Hematopoietic multipotent progenitor cell treated with erythropoietin and hydrocortisone succinate and interleukin-3 and kit ligand, for 4 days (in vitro differentiated cells): ENCODE measurements around the gene PLA2G2C.

ENCODE experiments used
- DNase-seq: peaks from one replicate; pipeline ENCODE4 v3.0.0-alpha.2; 2015

The PLA2G2C gene

DNA sequence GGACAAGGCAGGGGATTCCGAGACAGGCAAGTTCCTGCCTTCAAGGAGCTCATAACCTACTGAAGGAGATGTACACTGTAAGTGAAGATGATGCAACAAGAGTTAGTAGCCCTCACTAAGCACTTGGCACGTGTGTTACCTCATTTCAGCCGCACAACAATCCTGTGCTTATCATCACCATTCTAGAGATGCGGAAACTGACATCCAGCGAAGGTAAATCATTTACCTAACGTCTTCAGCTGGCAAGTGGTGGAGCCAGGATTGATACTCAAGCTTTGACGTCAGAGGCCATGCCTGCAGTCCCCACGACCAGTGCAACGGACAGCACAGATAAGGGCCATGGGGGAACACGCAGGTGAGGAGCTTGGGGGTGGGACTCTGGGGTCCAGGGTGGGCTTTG is 3.3 kb downstream of the PLA2G2C start:
- DNase-seq: no peak

DNA sequence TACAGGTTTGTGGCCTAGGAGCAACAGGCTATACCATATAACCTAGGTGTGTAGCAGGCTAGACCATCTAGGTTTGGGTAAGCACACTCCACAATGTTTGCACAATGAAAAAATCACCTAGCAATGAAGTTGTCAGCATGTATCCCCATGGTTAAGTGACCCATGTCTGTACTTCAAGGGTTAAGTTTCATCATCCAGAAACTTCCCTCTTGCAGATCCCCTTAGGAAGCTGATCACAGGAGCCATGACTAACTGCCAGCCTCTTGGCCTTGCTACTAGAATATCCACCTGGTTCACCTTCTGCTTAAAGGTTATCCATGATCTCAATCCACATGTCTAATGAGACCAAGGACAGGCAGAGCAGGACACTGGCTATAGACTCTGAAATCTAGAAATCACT is 3.9 kb downstream of the PLA2G2C start:
- DNase-seq: no peak

GRCh38 chr1:20180844-20181207 is 5.5 kb downstream of the PLA2G2C start:
- no peak for DNase-seq

- DNase-seq: no peak
Measured at GRCh38 chr1:20180129-20180843, 6.0 kb downstream of the PLA2G2C start.

DNA sequence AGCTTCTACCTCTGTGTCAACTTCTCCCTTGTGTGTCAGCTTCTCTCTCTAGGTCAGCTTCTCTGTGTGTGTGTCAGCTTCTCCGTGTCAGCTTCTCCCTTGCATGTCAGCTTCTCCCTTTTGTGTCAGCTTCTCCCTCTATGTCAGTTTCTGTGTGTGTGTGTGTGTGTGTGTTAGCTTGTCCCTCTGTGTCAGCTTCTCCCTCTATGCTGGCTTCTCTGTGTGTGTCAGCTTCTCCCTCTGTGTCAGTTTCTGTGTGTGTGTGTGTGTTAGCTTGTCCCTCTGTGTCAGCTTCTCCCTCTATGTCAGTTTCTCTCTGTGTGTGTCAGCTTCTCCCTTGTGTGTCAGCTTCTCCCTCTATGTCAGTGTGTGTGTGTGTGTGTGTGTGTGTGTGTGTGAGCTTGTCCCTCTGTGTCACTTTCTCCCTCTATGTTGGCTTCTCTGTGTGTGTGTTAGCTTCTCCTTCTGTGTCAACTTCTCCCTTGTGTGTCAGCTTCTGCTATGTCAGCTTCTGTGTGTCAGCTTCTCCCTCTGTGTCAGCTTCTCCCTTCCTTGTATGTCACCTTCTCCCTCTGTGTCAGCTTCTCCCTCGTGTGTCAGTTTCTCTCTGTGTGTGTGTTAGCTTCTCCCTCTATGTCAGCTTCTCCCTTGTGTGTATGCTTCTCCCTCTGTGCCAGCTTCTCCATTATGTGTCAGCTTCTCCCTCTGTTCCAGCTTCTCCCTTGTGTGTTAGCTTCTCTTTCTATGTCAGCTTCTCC is 6.8 kb downstream of the PLA2G2C start:
- no peak for DNase-seq

DNA sequence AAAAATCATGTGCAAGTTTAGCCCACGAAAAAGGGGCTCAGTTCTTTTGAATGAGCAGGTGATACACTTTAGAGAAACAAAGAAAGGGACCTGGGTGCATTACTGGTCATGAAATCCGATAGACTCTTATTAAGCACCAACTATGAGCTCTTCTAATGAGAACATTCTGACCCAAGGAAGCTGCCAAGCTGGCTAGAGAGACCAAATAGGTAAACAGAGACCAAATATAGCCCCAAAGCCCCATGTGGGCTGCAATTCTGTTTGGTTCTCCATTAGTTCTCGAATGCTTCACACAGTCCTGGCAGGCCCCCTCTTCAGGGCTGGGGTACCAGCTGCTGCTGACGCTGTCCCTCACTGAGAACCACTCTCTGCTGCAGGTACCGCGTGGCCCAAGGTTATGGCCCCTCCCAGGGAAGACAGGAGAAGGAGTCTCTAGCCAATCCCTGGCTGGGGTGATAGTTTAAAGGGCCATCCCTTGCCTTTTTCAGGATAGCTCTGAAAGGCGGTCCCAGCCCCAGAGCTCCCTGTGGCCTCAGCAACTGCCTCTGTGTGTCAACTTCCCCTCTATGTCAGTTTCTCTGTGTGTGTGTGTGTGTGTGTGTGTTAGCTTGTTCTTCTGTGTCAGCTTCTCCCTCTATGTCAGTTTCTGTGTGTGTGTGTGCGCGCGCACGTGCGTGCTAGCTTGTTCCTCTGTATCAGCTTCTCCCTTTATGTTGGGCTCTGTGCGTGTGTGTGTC is 7.5 kb downstream of the PLA2G2C start:
- DNase-seq: no peak

DNA sequence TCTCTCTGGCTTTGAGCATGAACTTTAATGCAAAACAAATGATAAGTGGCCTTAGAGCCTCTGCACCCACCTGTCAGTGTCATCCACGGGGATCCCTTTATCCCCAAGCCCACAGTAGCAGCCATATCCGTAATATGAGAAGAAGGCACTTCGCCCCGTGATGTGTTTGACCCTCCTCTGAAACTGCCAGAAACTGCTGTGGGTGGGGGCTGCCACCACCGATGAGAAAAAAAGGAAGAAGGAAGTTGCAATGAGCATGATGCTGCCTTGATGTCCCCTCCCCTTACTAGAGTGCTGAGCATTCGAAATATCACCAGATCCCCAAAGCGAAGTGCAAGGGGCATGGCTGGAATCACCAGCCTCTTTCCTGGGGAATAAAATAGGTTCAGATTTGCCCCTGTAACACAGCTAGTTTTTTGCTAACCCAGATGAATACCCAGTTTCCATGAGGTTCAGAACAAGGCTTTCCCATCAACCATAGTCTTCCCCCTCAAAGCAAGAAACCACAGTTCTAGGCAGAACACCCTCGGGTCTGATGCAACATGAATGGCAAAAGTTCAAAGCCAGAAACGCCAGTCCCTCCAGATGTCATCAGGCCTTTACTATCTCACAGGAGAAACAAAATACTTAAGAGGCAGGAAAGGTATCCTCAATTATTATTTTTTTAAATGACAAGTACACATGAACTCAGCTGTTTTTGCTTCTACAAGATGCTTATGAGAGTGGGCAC is 11.2 kb downstream of the PLA2G2C start:
- DNase-seq: no peak

- DNase-seq: no peak
Measured at GRCh38 chr1:20172033-20172590, 14.2 kb downstream of the PLA2G2C start.

- DNase-seq: no peak
Measured at GRCh38 chr1:20169932-20170331, 16.4 kb downstream of the PLA2G2C start.

GRCh38 chr1:20168564-20169491 is 17.5 kb downstream of the PLA2G2C start:
- no peak for DNase-seq

DNA sequence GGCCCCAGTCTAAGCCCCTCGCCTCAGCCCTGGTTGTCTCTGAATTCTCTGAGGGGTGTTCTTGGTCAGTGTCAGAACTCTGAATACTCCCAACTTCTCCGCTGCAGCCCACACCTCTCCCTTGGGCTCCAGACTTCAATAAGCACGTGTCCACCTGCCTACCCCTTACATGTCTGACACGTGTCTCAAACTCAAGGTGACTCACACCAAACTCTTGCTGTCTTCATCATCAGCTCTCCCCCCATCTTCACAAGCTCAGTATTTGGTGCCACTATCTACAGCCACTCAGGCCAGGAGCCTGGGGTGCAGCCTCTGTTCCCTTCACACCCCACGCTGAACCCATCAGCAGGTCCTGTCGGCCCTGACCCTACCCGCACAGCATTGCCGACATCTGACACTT is 19.2 kb downstream of the PLA2G2C start:
- DNase-seq: no peak

DNA sequence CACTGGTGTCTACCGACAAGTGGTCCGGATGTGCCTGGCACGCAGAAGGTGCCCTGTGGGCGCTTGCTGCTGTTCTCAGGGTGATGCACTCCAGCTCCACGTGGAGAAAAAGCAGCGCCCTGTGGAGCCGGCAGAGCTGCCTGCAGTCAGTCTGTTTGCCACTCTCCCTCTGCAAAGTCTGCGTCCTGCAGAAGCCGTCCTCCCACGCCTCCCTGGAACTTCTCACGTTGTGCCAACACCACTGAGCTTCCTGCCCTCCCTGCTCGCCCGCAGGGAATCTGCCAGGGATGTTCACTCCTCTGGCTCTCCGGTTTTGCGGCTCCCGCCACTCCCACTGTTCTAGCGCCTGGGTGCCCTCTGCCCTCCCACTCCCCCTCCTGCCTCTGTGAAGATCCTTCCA is 20.3 kb downstream of the PLA2G2C start:
- DNase-seq: no peak

GRCh38 chr1:20165522-20165951 is 20.8 kb downstream of the PLA2G2C start:
- peak; percentile 61 for DNase-seq

DNA sequence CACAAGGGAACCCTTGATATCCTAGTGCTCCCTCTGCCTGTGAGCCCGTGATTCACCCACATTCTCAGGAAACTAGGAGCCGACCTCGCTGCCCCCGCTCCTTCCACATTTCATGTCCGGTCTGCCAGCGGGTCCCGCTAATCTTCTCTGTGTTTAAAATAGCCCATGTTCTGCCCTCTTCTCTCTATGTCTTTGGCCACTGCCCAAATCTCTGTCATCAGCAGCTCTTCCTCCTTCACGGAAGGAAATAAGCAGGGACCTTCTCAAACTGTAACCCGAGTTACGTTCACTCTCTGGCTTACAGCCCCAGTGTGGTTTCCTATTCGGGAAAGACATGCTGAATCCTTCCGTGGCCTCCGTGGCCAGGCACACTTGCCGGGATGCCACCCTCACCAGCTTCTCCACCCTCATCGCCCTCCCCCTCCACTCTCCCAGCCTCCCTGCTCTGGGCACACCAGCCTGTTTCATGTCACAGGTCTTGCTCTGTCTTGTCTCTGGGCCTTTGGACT is 21.6 kb downstream of the PLA2G2C start:
- DNase-seq: no peak

GRCh38 chr1:20160034-20160433 is 26.3 kb downstream of the PLA2G2C start:
- DNase-seq: no peak

DNA sequence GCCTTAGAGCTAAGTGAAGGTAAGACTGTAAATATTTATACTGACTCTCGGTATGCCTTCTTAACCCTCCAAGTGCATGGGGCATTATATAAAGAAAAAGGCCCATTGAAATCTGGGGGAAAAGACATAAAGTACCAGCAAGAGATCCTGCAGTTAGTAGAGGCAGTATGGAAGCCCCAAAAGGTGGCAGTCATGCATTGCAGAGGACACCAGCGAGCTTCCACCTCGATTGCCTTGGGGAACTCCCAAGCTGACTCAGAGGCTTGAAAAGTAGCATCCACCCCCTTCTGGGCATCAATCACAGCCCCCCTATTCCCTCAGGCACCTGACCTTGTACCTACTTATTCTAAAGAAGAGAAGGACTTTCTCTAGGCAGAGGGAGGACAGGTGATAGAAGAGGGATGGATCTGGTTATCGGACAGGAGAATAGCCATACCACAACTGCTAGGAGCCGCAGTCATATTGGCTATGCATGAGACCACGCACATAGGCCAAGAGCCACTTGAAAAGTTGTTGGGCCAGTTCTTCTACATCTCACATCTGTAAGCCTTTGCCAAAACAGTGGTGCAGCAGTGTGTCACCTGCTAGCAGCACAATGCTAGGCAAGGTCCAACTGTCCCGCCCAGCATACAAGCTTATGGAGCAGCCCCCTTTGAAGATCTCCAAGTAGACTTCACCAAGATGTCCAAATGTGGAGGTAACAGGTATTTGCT is 27.8 kb downstream of the PLA2G2C start:
- DNase-seq: no peak

DNA sequence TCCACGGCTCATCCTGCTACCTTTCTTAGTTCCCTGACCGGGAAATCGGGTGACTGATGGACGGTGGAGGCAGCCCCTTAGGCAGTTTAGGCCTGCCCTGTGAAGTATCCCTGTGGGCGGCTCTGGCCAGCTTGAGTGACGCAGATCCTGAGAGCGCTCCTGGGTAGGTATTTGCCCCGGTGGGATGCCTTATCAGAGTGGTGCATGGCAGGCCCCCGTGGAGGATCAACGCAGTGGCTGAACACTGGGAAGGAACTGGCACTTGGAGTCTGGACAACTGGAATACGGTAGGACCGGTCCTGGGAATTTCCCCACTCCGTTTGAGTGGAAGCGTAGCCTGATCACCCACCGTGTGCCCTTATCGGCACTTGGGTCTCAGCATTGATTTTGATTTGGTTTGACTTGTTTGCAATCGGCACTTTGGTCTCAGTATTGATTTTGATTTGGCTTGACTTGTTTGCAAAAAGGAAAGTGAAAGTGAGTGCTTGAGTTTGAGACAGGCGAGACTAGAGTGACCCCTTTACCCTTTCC is 32.0 kb downstream of the PLA2G2C start:
- no peak for DNase-seq

DNA sequence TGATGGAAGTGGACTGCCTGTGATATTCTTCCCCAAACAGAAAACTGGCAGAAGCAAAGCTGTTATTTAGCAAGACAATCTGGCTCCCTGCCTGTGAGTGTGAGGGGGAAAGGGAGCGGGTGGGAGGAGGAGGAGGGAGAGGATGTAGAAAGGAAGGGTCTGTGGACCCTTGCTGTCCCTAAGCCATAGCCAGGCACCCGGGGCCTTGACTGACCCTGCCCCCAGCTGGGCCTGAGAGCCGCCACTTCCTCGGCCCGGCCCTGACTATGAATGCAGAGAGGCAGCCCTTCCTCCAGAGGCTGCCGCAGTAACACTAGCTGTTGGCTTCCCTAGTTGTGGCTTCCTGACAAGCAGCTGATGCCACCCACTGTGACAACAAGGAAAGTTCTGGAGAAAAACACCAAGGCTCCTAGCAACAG is 33.3 kb downstream of the PLA2G2C start:
- DNase-seq: no peak

DNA sequence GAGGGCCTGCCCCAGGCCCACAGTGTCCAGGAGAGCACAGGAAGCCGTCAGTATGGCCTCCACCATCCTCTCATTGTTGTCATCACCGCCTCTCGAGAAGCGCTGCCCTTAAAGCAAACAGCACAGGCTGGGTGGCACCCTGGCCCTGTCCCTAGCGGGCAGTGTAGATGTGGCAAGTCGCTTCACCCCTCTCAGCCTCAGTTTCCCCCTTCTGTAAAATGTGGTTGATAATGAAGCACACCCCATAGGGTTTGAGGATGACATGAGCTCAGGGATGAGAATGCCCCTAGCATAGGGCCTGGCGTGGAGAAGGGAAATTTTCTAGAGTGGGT is 33.8 kb downstream of the PLA2G2C start:
- no peak for DNase-seq

- DNase-seq: peak; percentile 86
Measured at GRCh38 chr1:20151906-20152598, 34.3 kb downstream of the PLA2G2C start.
